NT2/D1 (cell line): ENCODE measurements around the gene TMEM51.

Source experiments
- SUZ12 ChIP-seq: IDR thresholded peaks from 2 replicates; pipeline ENCODE4 v1.6.1; 2011; ENCODE audit not compliant: insufficient read length, insufficient read depth; ENCODE audit errors: extremely low read depth
- YY1 ChIP-seq: IDR thresholded peaks from 2 replicates; pipeline ENCODE4 v1.6.1; 2011; ENCODE audit not compliant: insufficient read length, insufficient read depth
- ZNF274 ChIP-seq: IDR thresholded peaks from 2 replicates; pipeline ENCODE4 v1.6.1; 2011; ENCODE audit warnings: mild to moderate bottlenecking, low read depth, low read length

DNA sequence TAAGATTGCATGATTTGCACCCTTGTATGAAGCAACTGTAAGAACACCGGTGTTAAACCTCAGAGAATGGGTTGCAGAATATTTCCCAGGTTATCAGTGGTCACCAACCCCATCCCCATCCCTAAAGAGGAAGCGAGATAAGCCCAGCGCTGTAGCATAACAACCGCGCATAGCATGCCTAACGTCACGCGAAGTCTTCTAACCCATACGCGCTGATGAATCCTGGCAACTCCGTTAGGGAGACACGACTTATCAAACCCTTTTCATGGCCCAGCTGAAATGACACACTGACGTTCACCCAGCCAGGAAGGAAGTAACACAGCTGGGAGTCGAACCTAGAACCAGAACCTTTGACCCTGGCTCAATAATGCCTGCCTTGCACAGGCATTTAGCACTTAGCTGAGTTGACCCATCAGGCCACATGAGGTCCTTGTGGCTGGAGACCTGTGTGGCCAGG, 24.2 kb downstream of the TMEM51 start:
- TF ChIP-seq YY1 (no peak), ZNF274 (no peak), SUZ12 (no peak)
